HG03571 (cell line): Measurements from ENCODE around the gene ROCK2.

Experiments
- ATAC-seq: cut with Tn5 transposase; IDR thresholded peaks from one replicate; pipeline ENCODE4 v1.9.1; 2021; ENCODE audit not compliant: unreplicated experiment

Gene ROCK2

GRCh38 chr2:11312770-11313471 lies 31.5 kb downstream of the ROCK2 start:
- no peak for ATAC-seq

- ATAC-seq: no peak
Measured at GRCh38 chr2:11311543-11311942, 32.9 kb downstream of the ROCK2 start.

GRCh38 chr2:11310212-11310611 lies 34.2 kb downstream of the ROCK2 start:
- no peak for ATAC-seq

GRCh38 chr2:11309706-11310105 lies 34.7 kb downstream of the ROCK2 start:
- ATAC-seq: no peak

GRCh38 chr2:11307764-11308415 lies 36.5 kb downstream of the ROCK2 start:
- ATAC-seq: no peak

- ATAC-seq: no peak
Measured at GRCh38 chr2:11305958-11306357, 38.5 kb downstream of the ROCK2 start.

- ATAC-seq: no peak
Measured at GRCh38 chr2:11305338-11305737, 39.1 kb downstream of the ROCK2 start.

GRCh38 chr2:11304476-11304875 lies 40.0 kb downstream of the ROCK2 start:
- ATAC-seq: no peak

- ATAC-seq: no peak
Measured at GRCh38 chr2:11303290-11304013, 41.0 kb downstream of the ROCK2 start.

- ATAC-seq: no peak
Measured at GRCh38 chr2:11299439-11299838, 45.0 kb downstream of the ROCK2 start.

GRCh38 chr2:11298592-11298991 lies 45.8 kb downstream of the ROCK2 start:
- no peak for ATAC-seq

- no peak for ATAC-seq
Measured at GRCh38 chr2:11296401-11296800, 48.0 kb downstream of the ROCK2 start.

GRCh38 chr2:11292464-11293255 lies 51.8 kb downstream of the ROCK2 start:
- no peak for ATAC-seq

GRCh38 chr2:11290713-11291112 lies 53.7 kb downstream of the ROCK2 start:
- ATAC-seq: no peak

- ATAC-seq: no peak
Measured at GRCh38 chr2:11290211-11290610, 54.2 kb downstream of the ROCK2 start.

- no peak for ATAC-seq
Measured at GRCh38 chr2:11288431-11288830, 56.0 kb downstream of the ROCK2 start.

GRCh38 chr2:11286749-11287148 lies 57.7 kb downstream of the ROCK2 start:
- no peak for ATAC-seq

- no peak for ATAC-seq
Measured at GRCh38 chr2:11286323-11286722, 58.1 kb downstream of the ROCK2 start.

- no peak for ATAC-seq
Measured at GRCh38 chr2:11285499-11285898, 58.9 kb downstream of the ROCK2 start.

- ATAC-seq: no peak
Measured at GRCh38 chr2:11281186-11281585, 63.2 kb downstream of the ROCK2 start.

- no peak for ATAC-seq
Measured at GRCh38 chr2:11280713-11281112, 63.7 kb downstream of the ROCK2 start.
